HG03469 (cell line): ENCODE results near the gene ARPP21.
"Not testable (repeated sequence)": the region's sequence is repeated elsewhere in the genome, so short reads cannot be mapped to it uniquely, and the experiment has no call there.

Source experiments
- ATAC-seq: cut with Tn5 transposase; IDR thresholded peaks from one replicate; pipeline ENCODE4 v1.9.1; 2021; ENCODE audit warnings: mild to moderate bottlenecking, moderate library complexity, moderate number of reproducible peaks; ENCODE audit not compliant: unreplicated experiment

Gene ARPP21

DNA sequence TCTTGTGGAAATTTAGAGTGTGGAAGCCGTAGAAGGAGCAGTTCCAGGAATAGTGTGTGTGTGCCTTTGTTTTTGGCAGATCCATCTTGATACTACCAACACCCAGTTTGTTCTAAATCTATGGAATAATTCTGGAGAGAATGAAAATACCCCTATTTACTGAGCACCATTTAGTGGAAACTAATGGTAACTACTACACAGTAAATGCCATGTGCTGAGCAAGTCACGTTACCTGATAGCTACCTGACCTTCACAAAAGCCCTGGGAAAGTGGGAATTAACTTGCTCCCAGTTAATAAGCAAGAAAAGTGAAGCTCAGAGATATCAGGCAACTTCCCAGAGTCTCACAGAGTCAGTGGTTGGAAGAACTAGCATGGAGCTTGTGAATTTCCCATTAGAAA is 137.7 kb downstream of the ARPP21 start:
- ATAC-seq = no peak

DNA sequence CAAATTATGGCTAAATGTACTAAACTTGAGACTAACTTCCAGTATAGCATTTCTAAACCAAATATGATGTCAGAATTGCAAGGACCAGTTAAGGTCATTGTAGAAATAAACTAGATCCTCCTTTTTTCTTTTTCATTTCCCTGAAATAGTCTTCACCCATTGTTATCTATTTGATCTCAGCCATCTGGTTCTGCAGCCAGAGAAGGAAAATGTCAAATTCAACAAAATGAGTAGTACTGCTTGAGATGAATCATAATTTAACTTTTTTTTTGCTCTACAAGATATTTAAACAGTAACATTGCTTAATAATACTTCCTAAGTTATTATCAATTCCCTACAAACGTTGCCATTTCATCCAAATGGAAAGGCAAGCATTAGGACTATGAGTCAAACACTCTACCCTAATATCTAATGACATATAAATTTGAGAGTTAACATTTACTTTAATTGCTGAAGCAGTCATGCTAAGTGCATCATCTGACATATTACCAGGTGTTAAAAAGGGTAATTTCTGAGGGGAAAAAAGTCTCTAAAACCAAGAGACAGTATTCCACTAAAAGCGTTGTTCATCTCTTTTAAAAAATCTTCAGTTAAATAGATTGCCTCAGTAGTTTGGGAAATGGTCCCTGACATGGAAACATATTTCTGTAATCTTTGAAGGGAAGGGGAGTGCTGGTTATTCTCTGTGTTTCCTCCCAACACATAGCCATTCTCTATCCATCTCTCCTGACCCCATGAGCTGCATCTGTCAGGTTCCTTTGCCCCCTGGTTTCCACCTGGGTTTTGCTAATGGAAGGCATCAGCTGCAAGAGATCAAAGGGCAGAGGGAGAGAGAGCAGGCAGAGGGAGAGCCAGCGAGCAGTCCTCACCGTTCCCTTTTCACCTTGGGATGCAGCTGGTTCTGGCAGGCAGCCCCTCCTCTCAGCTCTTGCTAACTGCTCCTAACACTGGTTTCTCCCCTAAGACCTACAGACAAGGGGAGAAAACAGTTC is 138.5 kb downstream of the ARPP21 start:
- no peak for ATAC-seq

DNA sequence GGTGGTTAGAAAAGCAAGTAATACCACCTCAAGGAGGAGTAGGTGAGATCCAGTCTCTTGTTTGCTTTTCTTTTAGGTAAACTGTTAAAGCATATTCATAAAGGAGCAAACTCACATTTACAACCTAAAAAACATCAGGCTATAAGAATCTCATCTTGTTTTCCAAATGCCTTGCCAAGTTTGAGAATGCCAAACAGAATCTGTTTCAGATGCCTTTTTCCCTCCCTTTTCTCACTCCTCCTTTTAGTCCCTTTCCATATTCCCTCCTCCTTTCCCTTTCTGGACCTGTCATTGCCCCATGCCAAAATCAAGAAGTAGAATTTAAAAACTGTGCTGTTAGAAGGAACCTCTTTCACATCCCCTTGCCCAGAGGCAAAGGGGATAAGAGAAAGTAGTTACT is 140.3 kb downstream of the ARPP21 start:
- ATAC-seq = no peak

DNA sequence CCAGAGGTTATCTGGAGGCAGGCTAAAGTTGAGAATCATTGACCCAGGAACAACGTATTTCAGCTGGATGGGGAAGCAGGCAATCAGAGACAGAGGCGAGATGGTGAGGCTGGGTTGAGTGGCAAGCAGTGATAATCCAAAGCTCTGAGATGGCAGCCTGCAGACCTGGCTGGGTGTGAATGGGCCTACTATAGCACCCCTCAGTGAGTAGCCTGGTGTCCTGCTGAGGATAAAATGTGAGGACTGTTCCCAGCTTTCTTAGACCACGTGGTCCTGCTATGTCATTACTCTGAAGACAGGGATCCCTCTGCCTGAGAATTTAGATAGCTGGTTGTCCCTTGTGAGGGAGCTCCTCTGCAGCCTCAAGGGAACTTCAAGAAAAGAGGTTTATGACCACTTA is 141.5 kb downstream of the ARPP21 start:
- ATAC-seq = no peak

DNA sequence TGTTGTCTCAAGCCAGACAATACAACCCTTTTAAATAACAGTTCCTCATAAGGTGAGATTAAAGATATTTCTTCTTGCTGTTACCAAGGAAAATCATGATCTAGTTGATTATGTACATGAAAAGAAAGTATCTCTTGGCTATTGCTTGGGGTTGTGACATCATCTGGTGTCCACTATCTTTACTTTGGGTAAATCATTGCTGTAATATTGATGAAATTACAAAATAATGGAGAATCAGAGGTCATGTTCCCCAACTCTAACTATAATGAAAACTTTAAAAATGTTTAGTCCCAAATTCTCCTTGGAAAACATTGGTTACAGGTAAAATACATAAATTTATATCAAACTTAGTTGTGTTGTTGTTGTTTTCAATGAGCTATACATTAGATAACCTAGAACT is 142.2 kb downstream of the ARPP21 start:
- no peak for ATAC-seq

DNA sequence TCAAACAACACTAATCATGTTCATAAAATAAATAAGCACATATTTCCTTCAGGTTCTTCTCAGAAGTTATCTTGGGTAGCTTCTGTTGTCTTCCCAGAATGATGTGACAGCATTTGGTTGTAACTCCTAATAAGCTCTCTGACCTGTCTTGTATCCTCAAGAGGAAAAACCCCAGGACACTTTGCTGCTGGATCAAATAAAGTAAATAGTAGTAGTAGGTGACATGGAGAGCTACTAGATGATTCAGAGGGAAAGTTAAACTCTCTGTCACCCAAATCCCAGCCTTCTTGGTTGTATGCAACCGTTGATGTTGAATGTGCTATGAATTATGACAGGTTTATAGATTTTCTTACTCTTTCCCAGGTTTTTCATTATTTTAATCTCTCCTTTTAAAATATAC is 143.0 kb downstream of the ARPP21 start:
- no peak for ATAC-seq

DNA sequence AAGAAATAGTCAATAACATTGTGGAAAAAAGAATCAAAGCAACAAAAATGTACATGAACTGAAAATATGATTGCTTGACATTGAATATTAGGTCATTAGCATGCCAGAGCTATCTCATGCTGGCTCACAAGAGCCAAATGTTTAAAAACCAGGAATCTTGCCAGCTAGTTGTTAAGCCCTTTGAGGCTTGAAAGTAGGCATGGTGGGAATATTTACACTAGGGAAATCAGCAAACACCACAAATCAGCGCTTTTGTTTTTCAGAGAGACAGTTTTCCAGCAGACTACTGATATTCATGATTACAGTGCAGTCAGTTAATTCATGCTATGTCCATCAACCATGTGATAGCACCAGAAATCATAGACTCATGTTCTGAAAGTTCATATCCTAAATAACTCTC is 144.8 kb downstream of the ARPP21 start:
- no peak for ATAC-seq

DNA sequence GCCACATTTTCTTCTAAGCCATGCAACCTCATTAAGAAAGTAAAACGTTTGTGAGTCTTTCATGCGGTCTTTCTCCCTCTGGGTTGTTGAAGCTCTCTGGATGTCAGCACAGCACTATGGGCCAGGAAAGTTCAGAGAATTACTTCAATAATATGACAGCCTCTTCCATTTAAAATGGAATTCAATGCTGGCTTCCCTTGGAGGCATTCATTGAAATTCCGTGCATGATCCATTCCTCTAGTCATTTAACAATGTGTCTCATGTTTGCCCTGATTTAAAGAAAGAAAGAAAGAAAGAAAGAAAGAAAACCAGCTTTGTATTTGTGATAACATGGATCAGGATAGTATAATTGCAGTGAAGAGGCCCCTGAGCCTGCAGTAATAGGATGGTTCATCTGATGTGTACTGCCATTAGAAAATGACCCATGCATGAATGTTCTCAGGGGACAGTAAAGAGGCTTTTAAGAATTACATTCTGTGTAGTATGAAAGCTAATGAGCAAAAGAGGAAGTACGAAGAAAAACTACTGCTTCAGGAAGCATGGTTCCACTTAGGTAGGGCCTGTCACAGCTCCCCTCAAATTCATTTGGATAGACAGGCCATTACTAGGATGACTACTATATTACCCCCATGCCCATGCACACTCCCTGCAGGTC is 146.0 kb downstream of the ARPP21 start:
- no peak for ATAC-seq

DNA sequence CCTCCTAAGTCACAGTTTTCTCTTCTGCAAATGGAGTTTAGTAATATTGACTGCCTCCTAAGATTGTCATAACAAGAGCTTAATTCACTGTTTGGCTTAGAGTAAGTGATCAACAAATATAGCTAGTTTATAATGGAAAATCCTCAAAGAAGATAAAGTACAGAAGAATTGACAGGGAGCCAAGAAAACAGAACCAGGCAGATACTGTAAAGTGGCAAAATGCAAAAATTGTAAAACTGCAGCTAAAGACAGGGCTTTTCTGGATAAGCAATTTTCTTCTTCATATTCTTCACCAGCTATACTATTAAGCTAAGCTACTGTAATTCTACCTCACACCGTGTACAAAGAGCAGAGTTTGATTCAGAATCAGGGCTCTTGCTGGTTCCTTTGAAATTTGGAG is 148.6 kb downstream of the ARPP21 start:
- ATAC-seq = no peak

DNA sequence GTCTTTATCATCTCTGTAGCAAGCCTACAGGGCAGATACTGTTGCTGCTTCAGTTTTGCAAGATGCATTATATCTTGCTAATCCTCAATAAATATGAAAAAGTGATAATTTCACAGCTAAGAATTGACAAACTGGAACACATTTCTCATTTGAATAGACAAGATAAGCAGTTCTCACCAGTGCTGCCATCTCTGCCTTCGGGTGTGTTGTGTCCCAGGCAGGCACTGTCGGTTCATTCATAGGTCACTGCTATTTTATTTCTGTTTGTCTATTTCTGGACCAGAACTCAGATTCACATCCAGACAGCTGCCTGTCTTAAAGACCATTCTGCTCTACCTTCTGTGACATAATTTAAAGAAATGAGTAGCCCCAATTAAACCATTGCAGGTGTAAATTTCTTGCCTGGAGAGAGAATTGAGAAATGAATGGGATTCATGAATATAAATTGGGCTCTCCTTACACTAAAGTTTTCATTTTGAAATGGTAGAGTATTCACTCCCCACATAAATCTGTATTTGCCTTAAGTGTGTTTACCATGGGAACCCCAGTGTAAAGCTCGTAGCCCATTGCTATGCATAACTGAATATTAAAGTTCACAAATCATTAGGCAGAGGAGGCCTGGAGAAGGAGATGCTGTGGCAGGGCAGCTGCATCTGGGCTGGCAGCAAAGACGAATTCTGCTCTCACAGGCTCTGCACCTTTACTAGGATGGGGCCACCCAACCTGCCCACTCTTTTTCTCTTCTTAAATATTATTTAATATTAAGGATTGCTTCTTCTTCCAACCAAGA is 149.9 kb downstream of the ARPP21 start:
- ATAC-seq = no peak

DNA sequence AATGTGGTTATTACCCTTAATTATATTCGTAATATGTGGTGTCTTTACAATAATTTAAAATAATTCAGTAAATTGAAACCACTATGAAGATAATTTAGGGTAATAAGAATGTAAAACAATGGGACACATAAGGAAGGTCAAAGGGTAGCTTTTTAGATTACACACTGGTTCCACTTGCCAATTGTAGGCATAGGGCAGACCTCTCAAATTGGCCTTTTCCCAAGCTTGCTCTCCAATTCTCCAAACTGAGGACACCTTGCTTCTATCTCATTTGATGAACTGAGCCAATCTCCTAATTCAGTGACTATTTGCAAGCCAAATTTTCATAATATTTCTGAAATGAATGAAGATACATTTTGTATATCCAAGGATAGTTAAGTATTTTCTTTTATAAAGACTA is 151.4 kb downstream of the ARPP21 start:
- ATAC-seq = no peak

DNA sequence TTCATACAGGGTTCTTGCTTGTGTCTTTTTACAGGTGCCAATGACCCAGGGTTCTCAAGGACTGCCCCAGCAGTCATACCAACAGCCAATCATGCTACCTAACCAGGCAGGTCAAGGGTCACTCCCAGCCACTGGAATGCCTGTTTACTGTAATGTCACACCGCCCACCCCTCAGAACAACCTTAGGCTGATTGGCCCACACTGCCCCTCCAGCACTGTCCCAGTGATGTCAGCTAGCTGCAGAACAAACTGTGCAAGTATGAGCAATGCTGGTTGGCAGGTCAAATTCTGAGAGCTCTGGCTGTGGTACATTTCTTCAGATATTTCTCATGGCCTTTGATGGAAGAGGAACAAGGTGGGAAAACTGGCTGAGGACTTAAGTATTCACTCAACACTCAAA is 154.3 kb downstream of the ARPP21 start:
- ATAC-seq = no peak

DNA sequence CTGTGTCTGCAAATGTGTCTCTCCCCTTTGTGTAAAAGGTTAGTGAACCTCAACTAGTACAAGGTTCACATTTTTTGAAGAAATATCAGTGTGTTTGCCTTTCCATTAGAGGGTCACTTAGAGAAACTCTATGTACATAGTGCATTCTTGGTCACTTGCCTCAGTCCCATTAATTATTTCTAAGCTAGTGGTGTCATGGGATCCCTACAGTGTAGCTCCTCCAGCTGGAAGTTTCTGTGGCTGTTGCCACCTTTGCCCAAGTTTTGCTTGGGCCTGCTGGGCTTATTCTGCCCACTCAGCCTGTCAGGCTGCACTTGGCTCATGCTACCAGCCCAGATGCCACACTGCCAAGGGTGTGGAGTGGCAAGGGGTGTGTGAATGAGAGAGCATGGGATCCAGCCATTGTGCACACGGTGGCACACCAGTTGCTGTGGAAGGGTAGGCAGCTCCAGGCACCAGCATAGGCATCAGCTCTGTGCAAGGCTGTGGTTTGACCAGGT is 161.7 kb downstream of the ARPP21 start:
- no peak for ATAC-seq

DNA sequence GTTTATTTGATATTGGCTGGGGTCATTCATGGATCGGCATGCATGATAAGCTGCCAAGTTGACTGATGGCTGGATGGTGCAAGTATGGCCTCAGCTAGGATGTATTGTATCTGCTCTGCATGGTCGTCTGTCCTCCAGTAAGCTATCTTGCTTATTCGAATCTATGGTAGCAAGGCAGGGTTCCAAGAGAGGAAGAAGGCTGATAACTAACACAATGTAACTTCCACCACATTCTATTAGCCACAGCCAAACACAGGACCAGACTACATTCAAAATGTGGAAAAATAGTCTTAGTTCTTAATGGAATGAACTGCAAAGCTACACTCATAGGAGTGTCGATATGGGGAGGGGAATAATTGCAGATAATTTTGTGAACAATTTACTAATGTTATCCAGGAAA is 175.2 kb downstream of the ARPP21 start:
- no peak for ATAC-seq

DNA sequence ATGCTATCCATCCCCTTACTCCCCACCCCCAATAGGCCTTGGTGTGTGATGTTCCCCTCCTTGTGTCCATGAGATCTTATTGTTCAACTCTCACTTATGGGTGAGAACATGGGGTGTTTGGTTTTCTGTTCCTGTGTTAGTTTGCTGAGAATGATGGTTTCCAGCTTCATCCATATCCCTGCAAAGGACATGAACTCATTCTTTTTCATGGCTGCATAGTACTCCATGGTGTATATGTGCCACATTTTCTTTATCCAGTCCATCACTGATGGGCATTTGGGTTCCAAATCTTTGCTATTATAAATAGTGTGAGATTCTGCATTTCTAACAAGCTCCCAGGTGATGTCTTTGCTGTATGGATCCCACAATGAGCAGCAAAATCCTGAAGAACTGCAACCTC is 176.5 kb downstream of the ARPP21 start:
- ATAC-seq = not testable (repeated sequence)

DNA sequence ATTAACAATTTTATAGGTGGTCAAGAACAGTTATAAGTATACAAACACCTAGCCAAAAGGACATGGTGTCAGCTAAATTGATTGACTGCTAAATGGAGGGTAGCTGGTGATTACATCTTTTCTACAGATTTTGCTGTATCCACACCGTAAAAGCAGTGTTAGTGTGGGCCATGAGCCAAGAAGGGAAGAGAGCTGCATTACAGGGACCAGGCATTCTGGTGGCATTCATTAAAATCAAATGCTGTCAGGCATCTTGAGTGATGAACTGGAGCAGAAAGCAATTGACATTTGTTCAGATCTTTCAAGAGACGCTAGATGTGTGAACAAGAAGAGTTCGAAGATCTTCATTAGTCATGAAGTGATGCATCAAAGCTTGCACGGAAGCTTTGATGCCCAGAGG is 177.9 kb downstream of the ARPP21 start:
- no peak for ATAC-seq

DNA sequence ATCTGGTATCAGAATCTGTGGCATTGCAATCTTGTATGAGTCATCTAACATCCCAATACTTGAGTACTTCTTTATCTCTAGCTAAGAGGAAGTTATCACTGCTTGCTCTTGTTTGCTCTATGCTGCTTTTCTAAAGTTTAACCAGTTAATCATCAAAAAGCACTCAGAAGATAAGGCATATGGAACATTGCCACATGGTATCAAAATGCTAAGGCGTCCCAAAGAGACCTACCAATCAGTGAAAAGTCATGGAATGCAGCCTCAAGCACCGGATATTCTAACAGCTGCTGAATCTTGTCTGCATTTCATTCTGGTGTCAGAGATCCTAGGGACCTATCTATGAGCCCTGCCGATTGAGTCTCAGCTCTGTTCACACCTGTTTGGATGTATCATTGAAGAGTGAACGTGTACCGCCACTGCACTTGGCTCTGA is 192.8 kb downstream of the ARPP21 start:
- ATAC-seq = no peak
